Tibial artery (tissue), 4 donors: Measurements from ENCODE around the gene AKR7A3.

Experiments used
- DNase-seq, 2 donors: peaks; one replicate each; pipeline ENCODE4 v3.0.0-alpha.2; 2019
- H3K27ac ChIP-seq, 2 donors: fragments of 200-600 bp; sonication (generic) in 1 of 2; 1 replicate in 1 of 2; 2 replicates in 1 of 2; pipeline ENCODE4 v1.5.1; 2018 to 2019; ENCODE audit warnings: mild to moderate bottlenecking in 1 of 2
- H3K27me3 ChIP-seq, 2 donors: fragments of 200-600 bp; sonication (generic) in 1 of 2; one replicate each; pipeline versions ENCODE4 v1.5.1 to v1.6.0; 2016 to 2019
- H3K36me3 ChIP-seq, 3 donors: fragments of 200-600 bp; sonication (generic) in 2 of 3; one replicate each; pipeline ENCODE4 v1.5.1; 2016 to 2019; ENCODE audit warnings: mild to moderate bottlenecking in 2 of 3
- H3K4me1 ChIP-seq, 4 donors: fragments of 200-600 bp; sonication (generic) in 2 of 4; 1 replicate in 3 of 4; 2 replicates in 1 of 4; pipeline ENCODE4 v1.5.1; 2016 to 2019
- H3K4me3 ChIP-seq, 2 donors: fragments of 200-600 bp; sonication (generic) in 1 of 2; 1 replicate in 1 of 2; 2 replicates in 1 of 2; pipeline ENCODE4 v1.5.1; 2018 to 2019; ENCODE audit warnings: mild to moderate bottlenecking in 2 of 2
- H3K9me3 ChIP-seq, 3 donors: fragments of 200-600 bp; sonication (generic) in 1 of 3; one replicate each; pipeline ENCODE4 v1.5.1; 2016 to 2019
- intact Hi-C: fragments of 100-400 bp; cut with DNase I; formaldehyde crosslinking; loops from one replicate; pipeline ENCODE4 v1.15.0; 2023; ENCODE audit warnings: low total_unique reads
- TF ChIP-seq, protein P1 (sequence below), 2 experiments: fragments of 200-600 bp in 1 of 2; fragments of 450-650 bp in 1 of 2; IDR thresholded peaks; one replicate each; pipeline ENCODE4 v1.5.1; 2017 to 2019; ENCODE audit warnings: antibody characterized with exemption in 2 of 2, mild to moderate bottlenecking in 1 of 2, moderate library complexity in 1 of 2

Gene AKR7A3

DNA sequence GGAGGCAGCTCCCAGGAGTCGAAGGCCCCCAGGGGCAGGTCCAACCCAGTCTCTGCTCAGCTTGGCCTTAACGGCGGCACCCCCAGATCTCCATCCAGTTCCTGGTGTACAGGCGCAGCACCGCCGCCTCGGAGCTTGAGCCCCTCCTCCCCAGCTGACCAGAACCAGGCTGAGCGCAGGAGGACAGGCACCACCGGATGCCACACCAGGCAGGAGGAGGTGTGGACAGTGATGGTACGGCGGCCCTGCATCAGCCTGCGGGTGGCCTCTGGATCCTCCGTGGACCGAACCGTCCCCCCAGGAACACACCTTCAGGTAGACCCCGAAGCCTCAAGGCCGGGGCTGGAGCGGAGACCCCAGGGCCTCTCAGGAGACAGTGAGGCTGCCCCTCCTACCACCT, 39.9 kb upstream of the AKR7A3 start:
- intact Hi-C loops = no loop called here
- no peaks in the 10 kb centered on the region for H3K27me3 ChIP-seq
- no peaks in the 10 kb centered on the region for H3K4me1 ChIP-seq
- peaks cover 22 to 98% (median 56%) of the 10 kb centered on the region in 3 donors for H3K36me3 ChIP-seq
- TF ChIP-seq, protein P1, sequence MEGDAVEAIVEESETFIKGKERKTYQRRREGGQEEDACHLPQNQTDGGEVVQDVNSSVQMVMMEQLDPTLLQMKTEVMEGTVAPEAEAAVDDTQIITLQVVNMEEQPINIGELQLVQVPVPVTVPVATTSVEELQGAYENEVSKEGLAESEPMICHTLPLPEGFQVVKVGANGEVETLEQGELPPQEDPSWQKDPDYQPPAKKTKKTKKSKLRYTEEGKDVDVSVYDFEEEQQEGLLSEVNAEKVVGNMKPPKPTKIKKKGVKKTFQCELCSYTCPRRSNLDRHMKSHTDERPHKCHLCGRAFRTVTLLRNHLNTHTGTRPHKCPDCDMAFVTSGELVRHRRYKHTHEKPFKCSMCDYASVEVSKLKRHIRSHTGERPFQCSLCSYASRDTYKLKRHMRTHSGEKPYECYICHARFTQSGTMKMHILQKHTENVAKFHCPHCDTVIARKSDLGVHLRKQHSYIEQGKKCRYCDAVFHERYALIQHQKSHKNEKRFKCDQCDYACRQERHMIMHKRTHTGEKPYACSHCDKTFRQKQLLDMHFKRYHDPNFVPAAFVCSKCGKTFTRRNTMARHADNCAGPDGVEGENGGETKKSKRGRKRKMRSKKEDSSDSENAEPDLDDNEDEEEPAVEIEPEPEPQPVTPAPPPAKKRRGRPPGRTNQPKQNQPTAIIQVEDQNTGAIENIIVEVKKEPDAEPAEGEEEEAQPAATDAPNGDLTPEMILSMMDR (IDR thresholded peaks at IDR 0.05) = no peak
- no peaks in the 10 kb centered on the region for H3K9me3 ChIP-seq
- H3K27ac ChIP-seq = no peak overlapping the region
- no peak overlapping the region for H3K4me3 ChIP-seq
- DNase-seq = no peak

DNA sequence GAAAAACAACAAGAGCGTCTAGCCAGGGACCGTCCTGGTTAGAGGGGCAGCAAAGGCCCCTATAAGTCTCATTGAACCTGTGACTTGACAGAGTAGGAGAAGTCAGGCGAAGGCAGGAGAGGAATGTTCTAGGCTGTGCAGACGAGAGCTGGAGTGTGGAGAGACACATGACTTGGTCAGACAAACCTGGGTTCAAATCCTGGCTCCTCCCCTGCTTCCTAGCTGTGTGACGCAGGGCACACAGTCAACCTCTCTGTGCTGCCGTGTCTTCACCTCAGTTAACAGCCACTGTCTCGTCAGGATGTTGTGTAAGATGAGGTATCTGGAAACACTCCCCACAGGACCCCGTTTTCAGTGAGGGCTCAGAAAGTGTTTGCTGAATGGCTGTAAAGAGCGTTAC, 39.2 kb upstream of the AKR7A3 start:
- Histone ChIP-seq H3K4me1 (no peaks in the 10 kb centered on the region), H3K36me3 (peaks cover 22 to 98% (median 60%) of the 10 kb centered on the region in 3 donors), H3K27me3 (no peaks in the 10 kb centered on the region), H3K4me3 (no peak overlapping the region), H3K27ac (no peak overlapping the region), H3K9me3 (no peaks in the 10 kb centered on the region)
- TF ChIP-seq, protein P1 (IDR thresholded peaks at IDR 0.05) = no peak
- intact Hi-C loops = no loop called here
- no peak for DNase-seq

DNA sequence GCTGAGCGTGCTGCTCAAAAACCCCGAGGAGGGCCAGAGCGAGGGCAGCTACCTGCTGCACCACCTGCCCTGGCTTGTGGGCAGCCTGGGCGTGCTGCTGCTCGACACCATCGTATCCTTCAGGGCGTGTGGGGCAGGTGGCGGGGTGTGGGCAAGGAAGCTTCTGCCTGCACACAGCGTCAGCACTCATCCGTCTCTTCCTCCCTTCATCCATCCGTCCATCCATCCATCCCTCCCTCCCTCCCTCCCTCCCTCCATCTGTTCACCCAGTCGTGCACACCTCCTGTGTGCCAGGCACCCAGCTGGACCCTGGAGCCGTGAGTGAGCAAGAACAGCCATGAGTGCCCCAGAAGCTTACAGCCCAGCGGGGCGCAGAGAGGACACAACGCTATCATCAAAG, 38.7 kb upstream of the AKR7A3 start:
- TF ChIP-seq, protein P1 (IDR thresholded peaks at IDR 0.05) = no peak

DNA sequence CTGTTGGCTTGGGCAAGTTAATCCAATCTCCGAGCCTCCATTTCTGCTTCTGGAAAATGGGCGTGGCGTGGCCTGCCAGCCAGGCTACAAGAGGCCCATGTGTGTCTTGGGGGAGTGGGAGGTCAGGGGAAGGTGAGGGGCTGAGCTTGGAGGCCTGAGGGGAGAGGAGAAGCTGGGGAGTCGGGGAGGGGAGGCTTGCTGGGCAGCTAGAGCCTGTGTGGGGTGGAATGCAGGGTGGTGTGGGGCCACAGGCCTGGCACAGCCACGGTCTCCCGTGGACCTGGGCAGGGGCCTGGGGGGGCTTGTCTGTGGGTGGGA, 38.1 kb upstream of the AKR7A3 start:
- peaks cover 22 to 99% (median 60%) of the 10 kb centered on the region in 3 donors for H3K36me3 ChIP-seq
- no peak for DNase-seq

More for the DNA sequence above, 38.7 kb upstream of the AKR7A3 start:
- H3K36me3 ChIP-seq = peaks cover 22 to 98% (median 60%) of the 10 kb centered on the region in 3 donors
- no peak overlapping the region for H3K4me3 ChIP-seq
- H3K4me1 ChIP-seq = no peaks in the 10 kb centered on the region
- H3K9me3 ChIP-seq = no peaks in the 10 kb centered on the region
- no peak overlapping the region for H3K27ac ChIP-seq
- intact Hi-C loops = no loop called here
- H3K27me3 ChIP-seq = no peaks in the 10 kb centered on the region
- no peak for DNase-seq

DNA sequence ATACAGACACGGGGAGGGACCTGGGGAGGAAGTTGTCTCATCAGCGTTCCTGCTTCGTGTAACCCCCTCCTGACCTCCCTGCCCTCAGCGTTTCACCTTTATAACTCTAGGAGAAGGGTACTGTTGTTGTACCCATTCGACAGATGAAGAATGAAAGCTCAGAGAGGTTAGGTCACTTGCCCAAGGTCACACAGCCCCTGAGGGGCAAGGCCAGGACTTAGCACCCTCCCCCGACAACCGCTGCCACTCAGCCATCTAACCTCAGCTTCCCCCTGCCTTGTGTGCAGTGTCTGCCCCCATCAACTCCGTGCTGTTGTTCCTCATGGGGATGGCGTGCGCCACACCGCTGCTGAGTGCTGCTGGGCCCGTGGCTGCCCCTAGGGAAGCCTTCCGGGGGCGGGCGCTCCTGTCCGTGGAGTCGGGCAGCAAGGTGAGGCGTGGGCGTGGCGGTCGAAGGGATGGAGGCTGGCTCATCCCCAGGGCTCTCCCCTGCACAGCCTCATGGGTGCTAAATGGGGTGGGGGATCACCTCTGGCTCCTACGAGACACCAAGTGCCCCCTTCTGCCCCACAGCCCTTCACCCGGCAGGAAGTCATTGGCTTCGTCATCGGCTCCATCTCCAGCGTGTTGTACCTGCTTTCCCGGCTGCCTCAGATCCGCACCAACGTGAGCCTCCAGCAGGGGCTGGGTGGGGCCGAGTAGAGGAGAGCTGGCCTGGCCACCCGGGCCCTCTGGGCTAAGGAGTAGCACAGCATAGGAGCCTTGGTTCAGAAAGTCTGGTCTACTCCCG, 37.6 kb upstream of the AKR7A3 start:
- peaks cover 22 to 94% (median 63%) of the 10 kb centered on the region in 3 donors for H3K36me3 ChIP-seq
- H3K9me3 ChIP-seq = no peaks in the 10 kb centered on the region
- intact Hi-C loops = no loop called here
- TF ChIP-seq, protein P1 (IDR thresholded peaks at IDR 0.05) = no peak
- DNase-seq = no peak
- no peaks in the 10 kb centered on the region for H3K27me3 ChIP-seq
- H3K4me3 ChIP-seq = no peak overlapping the region
- no peak overlapping the region for H3K27ac ChIP-seq
- H3K4me1 ChIP-seq = no peaks in the 10 kb centered on the region

More for the DNA sequence above, 38.1 kb upstream of the AKR7A3 start:
- Histone ChIP-seq H3K9me3 (no peaks in the 10 kb centered on the region), H3K27me3 (no peaks in the 10 kb centered on the region), H3K27ac (no peak overlapping the region), H3K4me3 (no peak overlapping the region), H3K4me1 (no peaks in the 10 kb centered on the region)
- TF ChIP-seq, protein P1 (IDR thresholded peaks at IDR 0.05) = no peak
- intact Hi-C loops = no loop called here
